NOMO-1 (cell line): ENCODE results near the gene EDC4.
"Not testable (repeated sequence)": the region's sequence is repeated elsewhere in the genome, so short reads cannot be mapped to it uniquely, and the experiment has no call there.

ENCODE experiments used
- DNase-seq, 2 experiments: peaks; one replicate each; lab custom pipeline; 2025; ENCODE audit not compliant: unreplicated experiment in 2 of 2; lab: John Stamatoyannopoulos, UW

The EDC4 gene

GRCh38 chr16:67872631-67873434, at the start of gene EDC4:
EDC4 (plus strand) TSS chr16:67873052; CDS start chr16:67873262, 210 bp downstream.
- DNase-seq: peak; percentile 46 to 75

GRCh38 chr16:67825119-67825518, 47.7 kb upstream of the EDC4 start:
- no peak for DNase-seq

- no peak for DNase-seq
Observed at GRCh38 chr16:67825906-67826305, 46.9 kb upstream of the EDC4 start.

- no peak for DNase-seq
Observed at GRCh38 chr16:67828651-67829050, 44.2 kb upstream of the EDC4 start.

GRCh38 chr16:67833030-67833414, 39.8 kb upstream of the EDC4 start:
- no peak for DNase-seq

GRCh38 chr16:67833415-67834241, 39.2 kb upstream of the EDC4 start:
- DNase-seq: peak; percentile 81 to 91

GRCh38 chr16:67834242-67834614, 38.6 kb upstream of the EDC4 start:
- no peak for DNase-seq

GRCh38 chr16:67837190-67837589, 35.7 kb upstream of the EDC4 start:
- not testable (repeated sequence) for DNase-seq

- DNase-seq: no peak
Observed at GRCh38 chr16:67837811-67838210, 35.0 kb upstream of the EDC4 start.

GRCh38 chr16:67841198-67841815, 31.5 kb upstream of the EDC4 start:
- no peak for DNase-seq

GRCh38 chr16:67841816-67842508, 30.9 kb upstream of the EDC4 start, which contains the start of gene THAP11:
THAP11 (plus strand) TSS chr16:67842320; CDS start chr16:67842555, 235 bp downstream.
- peak; percentile 96 to 99 for DNase-seq

- peak; percentile 59 to 61 for DNase-seq
Observed at GRCh38 chr16:67842509-67843342, 30.1 kb upstream of the EDC4 start.

GRCh38 chr16:67843343-67843765, 29.5 kb upstream of the EDC4 start:
- no peak for DNase-seq

GRCh38 chr16:67844497-67844896, 28.4 kb upstream of the EDC4 start:
- DNase-seq: no peak

- peak; percentile 18 to 43 for DNase-seq
Observed at GRCh38 chr16:67845291-67846062, 27.4 kb upstream of the EDC4 start.

- peak in 1 of 2 experiments; percentile 43 for DNase-seq
Observed at GRCh38 chr16:67846063-67846319, 26.9 kb upstream of the EDC4 start.

- DNase-seq: peak; percentile 94 to 99
Observed at GRCh38 chr16:67846320-67847063, 26.4 kb upstream of the EDC4 start, which contains the start of gene NUTF2. NUTF2 (plus strand) TSS chr16:67846933; CDS start chr16:67865131, 18,198 bp downstream.

- DNase-seq: peak; percentile 47 to 53
Observed at GRCh38 chr16:67847064-67847861, 25.6 kb upstream of the EDC4 start, which contains the start of gene CENPT. CENPT (minus strand) TSS chr16:67847693; CDS start chr16:67833859, 13,834 bp downstream.
